Smooth muscle cell of bladder (primary cell): ENCODE measurements around the gene MED23. TPM values are rescaled to one million over a fixed set of nuclear protein-coding genes. Genes with fewer than 3 reads are reported as not detected.

ENCODE experiments used
- total RNA-seq: library from RNA; depleted of rRNA; stranded (reverse); fragments of >200 nt; gene quantifications from 2 replicates; pipeline ENCODE4 v1.2.3, GENCODE V29; 2014

MED23 gene
- total RNA-seq, result 23.2 and 27.3 TPM in 2 replicates

GRCh38 chr6:131627724-131628682 is at the start of gene MED23:
MED23 (minus strand) TSS chr6:131628242; CDS start chr6:131628049, 193 bp downstream.

GRCh38 chr6:131636880-131637792 is 9.1 kb upstream of the MED23 start, which contains the start of gene ENPP3:
ENPP3 (plus strand) TSS chr6:131637302; CDS start chr6:131637385, 83 bp downstream.

GRCh38 chr6:131572686-131573415 is 55.2 kb downstream of the MED23 start, which contains the start of gene ARG1:
ARG1 (plus strand) TSS chr6:131573226; CDS start chr6:131573283, 57 bp downstream.

Other genes with a start within 250 kb of the MED23 start
- gene ARG1, start 55.0 kb downstream of the MED23 start, total RNA-seq, result not detected in 2 replicates
- 0.14 and 0.37 TPM in 2 replicates for gene ENPP3, start 9.1 kb upstream of the MED23 start, total RNA-seq
- not detected in 2 replicates for gene OR2A4, start 73.2 kb upstream of the MED23 start, total RNA-seq
- gene CTAGE9, start 82.8 kb upstream of the MED23 start, total RNA-seq, result not detected in 2 replicates
- 4.7 and 8.7 TPM in 2 replicates for gene ENPP1, start 179.8 kb upstream of the MED23 start, total RNA-seq